Muscle layer of colon (tissue), 2 donors: Measurements from ENCODE around the gene WWOX.

ENCODE experiments used
- H3K27ac ChIP-seq: one replicate; pipeline ENCODE4 v1.7.0; 2013; ENCODE audit warnings: low read depth, mild to moderate bottlenecking, low read length, moderate library complexity
- H3K27me3 ChIP-seq, 2 donors: one replicate each; pipeline ENCODE4 v1.7.0; 2013; ENCODE audit warnings: low read length in 2 of 2, mild to moderate bottlenecking in 2 of 2; ENCODE audit not compliant: insufficient read depth in 2 of 2, control insufficient read depth in 1 of 2
- H3K36me3 ChIP-seq: one replicate; pipeline ENCODE4 v1.7.0; 2013; ENCODE audit warnings: mild to moderate bottlenecking, low read length; ENCODE audit not compliant: insufficient read depth
- H3K4me1 ChIP-seq: one replicate; pipeline ENCODE4 v1.7.0; 2013; ENCODE audit warnings: mild to moderate bottlenecking, low read length; ENCODE audit not compliant: insufficient read depth
- H3K4me3 ChIP-seq, 2 donors: one replicate each; pipeline ENCODE4 v1.7.0; 2013; ENCODE audit warnings: low read length in 2 of 2, low read depth in 1 of 2, mild to moderate bottlenecking in 1 of 2, moderate library complexity in 1 of 2
- H3K9ac ChIP-seq: one replicate; pipeline ENCODE4 v1.7.0; 2013; ENCODE audit warnings: low read length
- H3K9me3 ChIP-seq: one replicate; pipeline ENCODE4 v1.7.0; 2013; ENCODE audit warnings: mild to moderate bottlenecking, low read length
- donor health status: abdominal sarcoma.
- donor health status: Adenocarcinoma of cecum.

Gene WWOX

GRCh38 chr16:79008036-79008868 lies 908.8 kb downstream of the WWOX start:
- Histone ChIP-seq H3K36me3 (no peaks in the 10 kb centered on the region), H3K4me3 (no peak overlapping the region), H3K9me3 (no peaks in the 10 kb centered on the region), H3K27ac (no peak overlapping the region), H3K9ac (no peak overlapping the region), H3K4me1 (no peaks in the 10 kb centered on the region), H3K27me3 (no peaks in the 10 kb centered on the region)

- H3K4me1 ChIP-seq, result no peaks in the 10 kb centered on the region
- H3K9me3 ChIP-seq, result no peaks in the 10 kb centered on the region
- H3K4me3 ChIP-seq, result no peak overlapping the region
- no peak overlapping the region for H3K27ac ChIP-seq
- no peaks in the 10 kb centered on the region for H3K27me3 ChIP-seq
- no peak overlapping the region for H3K9ac ChIP-seq
- no peaks in the 10 kb centered on the region for H3K36me3 ChIP-seq
Measured at GRCh38 chr16:79008869-79009179, 909.4 kb downstream of the WWOX start.

- no peaks in the 10 kb centered on the region for H3K4me1 ChIP-seq
- no peaks in the 10 kb centered on the region for H3K27me3 ChIP-seq
- H3K27ac ChIP-seq, result no peak overlapping the region
- H3K4me3 ChIP-seq, result no peak overlapping the region
- H3K36me3 ChIP-seq, result no peaks in the 10 kb centered on the region
- no peaks in the 10 kb centered on the region for H3K9me3 ChIP-seq
- no peak overlapping the region for H3K9ac ChIP-seq
Measured at GRCh38 chr16:79009896-79010295, 910.4 kb downstream of the WWOX start.

- H3K27me3 ChIP-seq, result no peaks in the 10 kb centered on the region
- H3K36me3 ChIP-seq, result no peaks in the 10 kb centered on the region
- no peak overlapping the region for H3K27ac ChIP-seq
- H3K9ac ChIP-seq, result no peak overlapping the region
- H3K4me1 ChIP-seq, result no peaks in the 10 kb centered on the region
- no peak overlapping the region for H3K4me3 ChIP-seq
- H3K9me3 ChIP-seq, result no peaks in the 10 kb centered on the region
Measured at GRCh38 chr16:79011282-79011681, 911.8 kb downstream of the WWOX start.

GRCh38 chr16:79012671-79013434 lies 913.4 kb downstream of the WWOX start:
- Histone ChIP-seq H3K9ac (no peak overlapping the region), H3K36me3 (no peaks in the 10 kb centered on the region), H3K9me3 (no peaks in the 10 kb centered on the region), H3K27ac (no peak overlapping the region), H3K4me3 (no peak overlapping the region), H3K27me3 (no peaks in the 10 kb centered on the region), H3K4me1 (no peaks in the 10 kb centered on the region)

GRCh38 chr16:79013930-79014660 lies 914.6 kb downstream of the WWOX start:
- H3K27ac ChIP-seq, result no peak overlapping the region
- H3K9me3 ChIP-seq, result no peaks in the 10 kb centered on the region
- H3K4me3 ChIP-seq, result no peak overlapping the region
- H3K36me3 ChIP-seq, result no peaks in the 10 kb centered on the region
- no peak overlapping the region for H3K9ac ChIP-seq
- H3K27me3 ChIP-seq, result no peaks in the 10 kb centered on the region
- no peaks in the 10 kb centered on the region for H3K4me1 ChIP-seq

- Histone ChIP-seq H3K36me3 (no peaks in the 10 kb centered on the region), H3K4me1 (no peaks in the 10 kb centered on the region), H3K9me3 (no peaks in the 10 kb centered on the region), H3K27ac (no peak overlapping the region), H3K9ac (no peak overlapping the region), H3K4me3 (no peak overlapping the region), H3K27me3 (no peaks in the 10 kb centered on the region)
Measured at GRCh38 chr16:79018650-79019429, 919.4 kb downstream of the WWOX start.

GRCh38 chr16:79019431-79019830 lies 920.0 kb downstream of the WWOX start:
- Histone ChIP-seq H3K27me3 (no peaks in the 10 kb centered on the region), H3K36me3 (no peaks in the 10 kb centered on the region), H3K4me3 (no peak overlapping the region), H3K27ac (no peak overlapping the region), H3K9ac (no peak overlapping the region), H3K9me3 (no peaks in the 10 kb centered on the region), H3K4me1 (no peaks in the 10 kb centered on the region)

GRCh38 chr16:79021991-79022630 lies 922.7 kb downstream of the WWOX start:
- Histone ChIP-seq H3K9ac (no peak overlapping the region), H3K4me1 (no peaks in the 10 kb centered on the region), H3K9me3 (no peaks in the 10 kb centered on the region), H3K36me3 (no peaks in the 10 kb centered on the region), H3K27me3 (no peaks in the 10 kb centered on the region), H3K27ac (no peak overlapping the region), H3K4me3 (no peak overlapping the region)

- no peaks in the 10 kb centered on the region for H3K9me3 ChIP-seq
- no peak overlapping the region for H3K27ac ChIP-seq
- no peaks in the 10 kb centered on the region for H3K36me3 ChIP-seq
- H3K27me3 ChIP-seq, result no peaks in the 10 kb centered on the region
- no peak overlapping the region for H3K9ac ChIP-seq
- H3K4me1 ChIP-seq, result no peaks in the 10 kb centered on the region
- H3K4me3 ChIP-seq, result no peak overlapping the region
Measured at GRCh38 chr16:79026117-79026516, 926.7 kb downstream of the WWOX start.
